Adrenal gland (tissue), 5 donors: Measurements from ENCODE around the gene GCNT2.

Experiments
- CTCF ChIP-seq, 6 experiments: fragments of 450-650 bp in 4 of 6; fragments of 200-600 bp in 2 of 6; sonication (generic) in 1 of 6; IDR thresholded peaks; 1 replicate in 5 of 6; 2 replicates in 1 of 6; pipeline versions ENCODE4 v1.5.1 to v1.8.0; 2016 to 2021; ENCODE audit warnings: antibody characterized with exemption in 6 of 6, mild to moderate bottlenecking in 2 of 6, moderate library complexity in 1 of 6
- POLR2A ChIP-seq, 2 donors: fragments of 450-650 bp; IDR thresholded peaks; one replicate each; pipeline ENCODE4 v1.6.1; 2017; ENCODE audit warnings: antibody characterized with exemption in 2 of 2, mild to moderate bottlenecking in 2 of 2, moderate library complexity in 1 of 2
- donor health status: DM: no; HTN: no; CAD: no.

GRCh38 chr6:10487668-10488327 is 33.4 kb upstream of the GCNT2 start:
- TF ChIP-seq POLR2A (IDR thresholded peaks at IDR 0.05), result no peak
- no peak for TF ChIP-seq CTCF (IDR thresholded peaks at IDR 0.05)
